Nephron (organoid): ENCODE results near the gene TRIM4.

ENCODE experiments used
- H3K27ac Mint-ChIP-seq, 3 experiments: 2 replicates each; pipeline ENCODE4 v1.8.0; 2020; ENCODE audit warnings: mixed read lengths in 3 of 3, mild to moderate bottlenecking in 2 of 3, moderate library complexity in 1 of 3
- H3K27me3 Mint-ChIP-seq: 2 replicates; pipeline ENCODE4 v1.8.0; 2021; ENCODE audit warnings: low read depth, mild to moderate bottlenecking, moderate library complexity, mixed read lengths
- H3K36me3 Mint-ChIP-seq: 2 replicates; pipeline ENCODE4 v1.8.0; 2020; ENCODE audit warnings: low read depth, mixed read lengths
- H3K4me1 Mint-ChIP-seq: 2 replicates; pipeline ENCODE4 v1.8.0; 2020; ENCODE audit warnings: mixed read lengths
- H3K4me3 Mint-ChIP-seq, 3 experiments: 2 replicates each; pipeline ENCODE4 v1.8.0; 2020; ENCODE audit warnings: mild to moderate bottlenecking in 3 of 3, mixed read lengths in 3 of 3, moderate library complexity in 2 of 3
- H3K9me3 Mint-ChIP-seq: 2 replicates; pipeline ENCODE4 v1.8.0; 2020; ENCODE audit warnings: mixed read lengths
- TF ChIP-seq, protein P1 (sequence below), 3 experiments: fragments of 200-600 bp; sonication (generic); IDR thresholded peaks; one replicate each; pipeline ENCODE4 v1.5.0; 2021; ENCODE audit warnings: antibody characterized with exemption in 3 of 3; ENCODE audit not compliant: unreplicated experiment in 3 of 3

The TRIM4 gene

DNA sequence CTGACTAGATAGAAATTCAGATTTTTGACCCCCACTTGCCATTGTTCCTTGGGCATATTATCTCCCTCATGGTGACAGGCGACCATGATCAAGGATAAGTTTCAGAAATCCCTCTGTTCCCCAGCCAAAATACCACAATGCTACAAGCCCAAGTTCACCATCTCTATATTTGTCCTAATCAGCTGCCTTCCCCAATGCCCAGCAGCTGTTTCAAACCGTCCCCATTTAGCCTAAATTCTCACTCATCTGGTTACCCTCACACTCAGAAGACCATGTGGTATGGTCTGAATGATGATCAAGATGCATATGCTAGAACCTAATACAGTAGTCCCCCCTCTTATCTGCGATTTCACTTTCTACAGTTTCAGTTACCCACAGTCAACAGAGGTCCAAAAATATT is 11.0 kb upstream of the TRIM4 start:
- H3K27me3 Mint-ChIP-seq = peaks cover 17% of the 10 kb centered on the region
- no peaks in the 10 kb centered on the region for H3K36me3 Mint-ChIP-seq
- H3K4me3 Mint-ChIP-seq = peak overlapping the region in 1 of 3 experiments; percentile 34
- no peaks in the 10 kb centered on the region for H3K9me3 Mint-ChIP-seq
- peaks cover 25% of the 10 kb centered on the region for H3K4me1 Mint-ChIP-seq
- TF ChIP-seq, protein P1, sequence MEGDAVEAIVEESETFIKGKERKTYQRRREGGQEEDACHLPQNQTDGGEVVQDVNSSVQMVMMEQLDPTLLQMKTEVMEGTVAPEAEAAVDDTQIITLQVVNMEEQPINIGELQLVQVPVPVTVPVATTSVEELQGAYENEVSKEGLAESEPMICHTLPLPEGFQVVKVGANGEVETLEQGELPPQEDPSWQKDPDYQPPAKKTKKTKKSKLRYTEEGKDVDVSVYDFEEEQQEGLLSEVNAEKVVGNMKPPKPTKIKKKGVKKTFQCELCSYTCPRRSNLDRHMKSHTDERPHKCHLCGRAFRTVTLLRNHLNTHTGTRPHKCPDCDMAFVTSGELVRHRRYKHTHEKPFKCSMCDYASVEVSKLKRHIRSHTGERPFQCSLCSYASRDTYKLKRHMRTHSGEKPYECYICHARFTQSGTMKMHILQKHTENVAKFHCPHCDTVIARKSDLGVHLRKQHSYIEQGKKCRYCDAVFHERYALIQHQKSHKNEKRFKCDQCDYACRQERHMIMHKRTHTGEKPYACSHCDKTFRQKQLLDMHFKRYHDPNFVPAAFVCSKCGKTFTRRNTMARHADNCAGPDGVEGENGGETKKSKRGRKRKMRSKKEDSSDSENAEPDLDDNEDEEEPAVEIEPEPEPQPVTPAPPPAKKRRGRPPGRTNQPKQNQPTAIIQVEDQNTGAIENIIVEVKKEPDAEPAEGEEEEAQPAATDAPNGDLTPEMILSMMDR (IDR thresholded peaks at IDR 0.05; ENCODE audit: unreplicated experiment in 3 of 3) = no peak
- peak overlapping the region in 1 of 3 experiments; percentile 32 for H3K27ac Mint-ChIP-seq

DNA sequence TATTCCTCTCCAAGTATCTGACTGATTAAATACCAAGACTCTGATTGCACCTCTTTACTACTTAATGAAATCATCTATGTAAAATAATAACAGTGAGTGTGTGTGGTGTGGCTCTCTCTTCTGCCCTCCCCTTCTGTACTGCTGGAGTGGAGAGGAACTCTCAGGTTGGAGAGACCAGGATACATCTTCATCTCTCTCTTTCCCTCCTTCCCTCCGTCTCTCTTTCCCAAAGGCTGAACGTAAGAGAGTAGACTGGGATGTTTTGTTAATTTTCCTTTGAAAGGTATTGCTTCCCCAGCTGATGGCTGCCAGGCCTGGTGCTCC is 10.4 kb upstream of the TRIM4 start:
- no peaks in the 10 kb centered on the region for H3K36me3 Mint-ChIP-seq
- peak overlapping the region; percentile 14 to 60 (median 34) for H3K4me3 Mint-ChIP-seq
- peaks cover 14% of the 10 kb centered on the region for H3K27me3 Mint-ChIP-seq
- peak overlapping the region in 2 of 3 experiments; percentile 32 to 37 for H3K27ac Mint-ChIP-seq
- TF ChIP-seq, protein P1 (IDR thresholded peaks at IDR 0.05; ENCODE audit: unreplicated experiment in 3 of 3) = peak in 1 of 3 experiments; percentile 0
- no peaks in the 10 kb centered on the region for H3K9me3 Mint-ChIP-seq
- peaks cover 25% of the 10 kb centered on the region for H3K4me1 Mint-ChIP-seq

DNA sequence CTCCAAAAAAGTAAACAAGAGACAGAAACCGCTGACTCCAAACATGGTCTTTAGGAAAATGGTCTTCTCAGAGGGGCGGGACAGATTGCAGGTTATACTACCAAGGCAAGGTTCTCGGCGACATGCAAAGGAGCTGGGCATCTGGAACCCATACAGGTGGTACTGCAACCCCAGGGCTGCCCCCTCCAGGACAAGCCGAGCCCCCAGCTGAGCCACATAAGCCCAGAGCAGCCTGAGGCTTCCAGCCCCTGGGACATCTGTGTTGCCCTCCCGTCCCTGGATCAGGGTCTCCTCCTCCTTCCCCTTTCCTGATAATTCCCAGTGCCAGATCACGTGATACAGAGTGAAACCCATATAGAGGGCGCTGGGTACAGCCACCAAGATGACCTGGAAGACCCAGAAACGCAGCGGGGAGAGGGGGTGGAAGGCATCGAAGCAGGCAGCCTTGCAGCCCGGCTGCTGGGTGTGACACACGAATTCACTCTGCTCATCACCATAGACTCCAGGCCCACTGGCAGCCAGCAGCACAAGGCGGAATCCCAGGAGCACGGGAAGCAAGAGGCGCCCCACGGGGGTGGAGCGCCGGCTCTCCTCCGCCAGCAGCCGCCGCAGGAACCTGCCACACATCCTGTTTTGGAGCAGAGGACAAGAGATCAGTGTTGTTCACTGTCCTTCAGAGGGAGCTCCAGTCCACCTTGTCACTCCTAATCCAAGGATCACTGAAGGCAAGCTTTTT is 9.8 kb upstream of the TRIM4 start, which contains the start of gene GJC3:
Gene GJC3, minus strand, starts transcription at position 627 of the 736 bp plus-strand sequence. Its CDS starts 0 bp downstream, at position 627.
- peaks cover 25% of the 10 kb centered on the region for H3K4me1 Mint-ChIP-seq
- H3K27me3 Mint-ChIP-seq = peaks cover 10% of the 10 kb centered on the region
- H3K4me3 Mint-ChIP-seq = peak within 1 kb of the TSS; percentile 34 to 60 (median 41)
- H3K27ac Mint-ChIP-seq = peak within 1 kb of the TSS; percentile 32 to 66 (median 37)
- no peaks in the 10 kb centered on the region for H3K9me3 Mint-ChIP-seq
- no peaks in the 10 kb centered on the region for H3K36me3 Mint-ChIP-seq
- TF ChIP-seq, protein P1 (IDR thresholded peaks at IDR 0.05; ENCODE audit: unreplicated experiment in 3 of 3) = peak; percentile 22 to 42 (median 34)

DNA sequence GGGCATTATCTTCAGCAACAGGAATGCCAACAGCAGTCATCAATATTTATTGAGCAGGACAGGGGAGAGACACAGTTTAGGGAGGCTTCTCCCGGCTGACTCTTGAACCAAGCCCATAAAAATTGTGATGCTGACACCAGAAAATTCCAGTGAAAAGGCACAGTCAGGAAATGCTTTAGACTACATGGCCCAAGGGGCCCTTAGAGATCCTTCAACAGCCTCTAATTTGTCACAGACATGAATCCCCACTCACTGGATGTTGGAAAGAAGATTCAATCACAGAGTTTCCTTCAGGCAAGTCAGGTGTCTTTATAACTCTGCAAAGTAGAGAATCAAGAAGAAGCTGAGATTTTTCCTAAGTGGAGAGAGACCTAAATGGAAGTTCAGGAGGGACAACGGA is 8.9 kb upstream of the TRIM4 start:
- no peaks in the 10 kb centered on the region for H3K9me3 Mint-ChIP-seq
- peaks cover 25% of the 10 kb centered on the region for H3K4me1 Mint-ChIP-seq
- peak overlapping the region in 2 of 3 experiments; percentile 30 to 66 for H3K27ac Mint-ChIP-seq
- H3K36me3 Mint-ChIP-seq = no peaks in the 10 kb centered on the region
- peaks cover 5% of the 10 kb centered on the region for H3K27me3 Mint-ChIP-seq
- H3K4me3 Mint-ChIP-seq = peak overlapping the region in 2 of 3 experiments; percentile 24 to 41
- TF ChIP-seq, protein P1 (IDR thresholded peaks at IDR 0.05; ENCODE audit: unreplicated experiment in 3 of 3) = no peak

DNA sequence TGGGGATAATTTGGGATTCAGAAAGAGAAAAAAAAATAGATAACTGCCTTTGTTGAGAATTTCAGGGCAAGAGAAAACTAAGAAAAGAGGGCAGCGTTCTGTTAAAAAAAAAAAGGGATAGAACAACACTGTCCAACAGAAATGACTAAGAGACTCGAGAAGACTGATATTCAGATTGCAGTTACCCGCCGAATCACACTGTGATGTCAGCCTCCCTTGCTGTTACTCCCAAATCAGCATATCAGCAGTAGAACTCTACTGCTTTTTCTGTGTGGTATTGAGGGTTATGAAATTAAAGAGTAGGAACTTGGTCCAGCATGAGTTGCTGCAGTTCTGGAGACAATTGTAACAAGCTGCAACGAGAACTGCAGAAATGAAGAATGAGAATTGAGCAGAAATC is 8.2 kb upstream of the TRIM4 start:
- Mint-ChIP-seq H3K4me1 (peaks cover 25% of the 10 kb centered on the region), H3K27me3 (peaks cover 5% of the 10 kb centered on the region), H3K27ac (peak overlapping the region in 1 of 3 experiments; percentile 0), H3K4me3 (peak overlapping the region in 1 of 3 experiments; percentile 19), H3K36me3 (no peaks in the 10 kb centered on the region), H3K9me3 (no peaks in the 10 kb centered on the region)
- TF ChIP-seq, protein P1 (IDR thresholded peaks at IDR 0.05; ENCODE audit: unreplicated experiment in 3 of 3) = no peak

DNA sequence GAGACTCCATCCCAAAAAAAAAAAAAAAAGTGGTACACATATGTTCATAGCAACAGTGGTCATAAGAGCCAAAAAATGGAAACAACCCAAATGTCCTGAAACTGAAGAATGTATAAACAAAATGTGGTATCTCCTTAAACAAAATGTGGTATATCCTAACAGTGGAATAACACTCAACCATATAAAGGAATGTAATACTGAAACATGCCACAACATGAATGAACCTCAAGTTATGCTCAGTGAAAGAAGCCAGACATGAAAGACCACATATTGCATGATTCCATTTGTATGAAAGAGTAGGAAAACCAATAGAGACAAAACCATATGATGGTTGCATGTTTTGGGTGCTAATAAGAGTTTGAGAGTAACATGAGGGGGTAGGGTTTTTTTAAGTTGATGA is 7.0 kb upstream of the TRIM4 start:
- Mint-ChIP-seq H3K4me3 (no peak overlapping the region), H3K27ac (no peak overlapping the region), H3K4me1 (peaks cover 25% of the 10 kb centered on the region), H3K36me3 (no peaks in the 10 kb centered on the region), H3K27me3 (peaks cover 9% of the 10 kb centered on the region), H3K9me3 (peaks cover 9% of the 10 kb centered on the region)
- TF ChIP-seq, protein P1 (IDR thresholded peaks at IDR 0.05; ENCODE audit: unreplicated experiment in 3 of 3) = no peak
